T follicular helper cell (primary cell): ENCODE results near the gene RCAN2.
"Not testable (repeated sequence)": the region's sequence is repeated elsewhere in the genome, so short reads cannot be mapped to it uniquely, and the experiment has no call there.

Experiments used
- DNase-seq: peaks from one replicate; pipeline ENCODE4 v3.0.0-alpha.2; 2020; ENCODE audit warnings: low read depth

Gene RCAN2

DNA sequence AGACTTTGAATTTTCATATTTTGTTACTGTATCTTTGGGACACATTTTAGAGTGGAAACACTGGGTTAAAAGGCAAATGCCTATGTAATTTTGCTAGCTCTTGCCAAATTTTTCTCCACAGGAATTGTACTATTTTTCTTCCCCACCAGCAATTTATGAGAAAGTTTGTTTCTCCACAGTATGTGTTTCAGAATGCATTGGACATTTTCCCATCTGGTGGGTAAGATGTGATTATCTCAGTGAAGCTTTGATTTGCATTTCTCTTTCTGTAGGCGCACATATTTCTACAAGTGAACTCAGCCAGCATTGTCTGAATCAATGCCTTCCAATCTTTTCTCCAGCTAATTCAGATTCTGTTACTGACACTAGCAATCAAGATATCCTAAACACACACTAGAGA lies 157.8 kb downstream of the RCAN2 start:
- DNase-seq, result no peak

DNA sequence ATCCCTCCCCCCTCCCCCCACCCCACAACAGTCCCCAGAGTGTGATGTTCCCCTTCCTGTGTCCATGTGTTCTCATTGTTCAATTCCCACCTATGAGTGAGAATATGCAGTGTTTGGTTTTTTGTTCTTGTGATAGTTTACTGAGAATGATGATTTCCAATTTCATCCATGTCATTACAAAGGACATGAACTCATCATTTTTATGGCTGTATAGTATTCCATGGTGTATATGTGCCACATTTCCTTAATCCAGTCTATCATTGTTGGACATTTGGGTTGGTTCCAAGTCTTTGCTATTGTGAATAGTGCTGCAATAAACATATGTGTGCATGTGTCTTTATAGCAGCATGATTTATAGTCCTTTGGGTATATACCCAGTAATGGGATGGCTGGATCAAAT lies 158.8 kb downstream of the RCAN2 start:
- DNase-seq, result not testable (repeated sequence)

DNA sequence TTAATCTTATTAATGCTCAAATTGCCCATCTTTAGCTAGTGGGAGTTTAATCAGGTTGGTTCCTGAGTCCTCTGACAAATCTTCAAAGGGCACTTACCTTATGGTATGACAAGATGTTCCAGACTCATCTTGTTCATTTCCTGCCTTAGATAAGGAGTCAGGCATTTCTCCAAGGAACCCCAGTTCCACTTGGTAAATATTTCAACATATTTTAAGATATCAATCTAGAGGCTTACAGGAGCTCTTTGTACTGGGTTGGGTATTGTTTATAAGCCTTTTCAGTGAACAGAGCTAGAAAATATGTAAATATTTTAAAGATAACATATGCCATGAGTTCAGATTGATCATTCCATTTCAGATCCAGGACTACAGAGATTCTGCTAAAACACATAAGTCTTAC lies 159.8 kb downstream of the RCAN2 start:
- no peak for DNase-seq

DNA sequence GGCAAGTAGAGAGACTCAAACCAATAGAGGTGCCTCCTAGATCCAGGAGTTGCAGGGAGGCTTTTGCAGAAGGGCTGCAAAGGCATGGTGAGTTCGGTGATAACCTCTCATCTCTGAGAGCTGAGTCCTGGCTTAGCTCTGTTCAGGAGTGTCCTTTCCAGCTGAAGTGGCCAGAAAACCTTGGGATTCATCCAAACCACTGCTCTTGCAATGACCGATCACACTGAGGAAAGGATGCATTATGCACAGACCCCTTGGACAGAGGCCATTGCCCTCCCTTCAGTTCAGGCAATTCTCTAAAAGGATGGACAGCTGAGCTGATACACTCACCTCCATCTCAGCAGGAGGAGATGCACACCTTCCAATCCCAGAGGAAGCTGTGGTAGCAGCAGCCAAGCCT lies 161.7 kb downstream of the RCAN2 start:
- DNase-seq, result no peak

- no peak for DNase-seq
These were observed 163.5 kb downstream of the RCAN2 start for GRCh38 chr6:46327779-46328178.

DNA sequence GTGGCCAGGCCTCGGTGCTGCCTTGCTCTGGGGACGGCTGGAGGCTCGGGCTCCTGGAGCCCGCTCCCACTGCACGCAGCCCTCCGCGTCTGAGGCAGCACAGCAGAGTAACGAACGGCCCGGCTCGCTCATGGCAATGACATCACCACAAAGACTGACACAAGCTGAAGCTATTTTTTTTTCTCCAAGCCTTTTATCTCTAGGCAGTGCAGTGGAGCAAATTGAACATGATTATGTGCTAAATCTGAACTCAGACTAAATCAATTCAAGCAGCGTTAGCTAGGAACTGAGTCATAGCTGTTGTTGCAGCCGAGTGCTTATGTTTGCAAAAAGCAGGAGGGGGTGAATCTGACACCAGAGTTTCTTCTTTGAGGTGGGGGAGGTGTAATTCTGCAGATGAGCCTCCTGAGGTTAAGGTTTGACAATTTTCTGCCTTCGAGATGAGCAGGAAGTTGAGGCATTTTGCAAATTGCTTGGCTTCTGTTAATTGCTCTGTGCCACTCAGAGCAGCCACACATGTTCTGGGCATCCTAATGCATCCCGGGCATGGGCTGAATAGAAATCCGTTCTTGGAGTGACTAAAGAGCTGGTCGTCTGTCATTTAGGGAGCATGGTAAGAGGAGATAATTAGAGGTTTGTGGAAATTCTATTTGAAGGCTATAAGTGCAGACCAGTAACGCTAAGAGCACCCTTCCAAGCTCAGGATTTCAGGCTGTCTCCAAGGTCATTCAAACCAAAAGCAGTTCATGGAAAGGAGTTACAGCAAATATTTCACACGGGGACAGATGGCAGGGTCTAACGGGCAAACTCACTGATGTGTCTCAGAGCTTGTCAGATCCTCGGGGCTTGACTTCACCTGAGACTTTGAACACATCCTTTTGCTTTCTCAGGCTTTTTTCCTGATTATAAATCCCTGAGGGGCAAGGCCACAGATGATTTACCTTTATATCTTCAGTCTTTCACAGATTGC lies 165.4 kb downstream of the RCAN2 start:
- DNase-seq, result no peak

- no peak for DNase-seq
These were observed 166.5 kb downstream of the RCAN2 start for GRCh38 chr6:46324706-46325105.

- DNase-seq, result no peak
These were observed 167.2 kb downstream of the RCAN2 start for GRCh38 chr6:46323966-46324622.

GRCh38 chr6:46323312-46323965 lies 167.8 kb downstream of the RCAN2 start:
- no peak for DNase-seq

- DNase-seq, result no peak
These were observed 170.7 kb downstream of the RCAN2 start for GRCh38 chr6:46320505-46320904.

DNA sequence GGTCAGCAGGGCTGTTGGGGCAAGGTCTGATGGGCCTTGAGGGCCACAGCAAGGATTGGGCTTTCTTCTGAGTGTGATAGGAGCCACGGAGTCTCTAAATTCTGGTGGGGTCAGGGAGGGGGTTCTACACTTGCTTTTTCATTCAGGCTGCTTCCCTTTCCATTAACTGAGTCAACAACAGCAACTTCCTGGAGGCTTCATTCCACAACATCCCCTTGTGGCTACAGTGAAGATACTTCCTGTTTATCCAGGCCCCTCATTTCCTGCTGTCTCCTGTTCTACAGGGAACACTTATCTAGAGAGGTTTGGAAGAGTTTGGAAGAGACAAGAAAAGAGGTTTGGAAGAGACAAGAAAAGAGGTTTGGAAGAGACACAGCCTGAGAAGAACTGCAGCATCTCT lies 175.7 kb downstream of the RCAN2 start:
- no peak for DNase-seq

DNA sequence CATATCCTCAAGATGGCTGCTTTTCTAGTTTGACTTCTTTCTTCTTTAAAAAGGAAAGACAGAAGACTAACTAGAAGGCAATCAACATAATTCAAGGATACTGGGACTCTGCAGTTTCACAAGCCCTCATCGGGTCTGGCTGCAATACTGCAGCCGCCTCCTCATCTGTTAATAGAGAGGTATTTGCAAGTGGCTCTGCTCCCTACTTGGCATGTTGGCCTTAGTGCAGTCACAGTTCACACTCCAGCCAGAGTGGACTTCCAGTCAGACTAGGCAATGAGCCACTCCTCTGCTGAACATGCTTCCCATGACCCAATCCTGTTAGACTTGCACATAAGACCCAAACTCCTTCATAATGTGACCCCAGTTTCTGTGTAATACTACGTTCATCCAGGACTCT lies 178.6 kb downstream of the RCAN2 start:
- DNase-seq, result no peak

GRCh38 chr6:46310196-46310595 lies 181.1 kb downstream of the RCAN2 start:
- no peak for DNase-seq

- no peak for DNase-seq
These were observed 184.8 kb downstream of the RCAN2 start for GRCh38 chr6:46306431-46306830.

- no peak for DNase-seq
These were observed 185.4 kb downstream of the RCAN2 start for GRCh38 chr6:46305833-46306232.

GRCh38 chr6:46305236-46305635 lies 186.0 kb downstream of the RCAN2 start:
- no peak for DNase-seq

- DNase-seq, result no peak
These were observed 188.4 kb downstream of the RCAN2 start for GRCh38 chr6:46302816-46303215.

- DNase-seq, result no peak
These were observed 189.1 kb downstream of the RCAN2 start for GRCh38 chr6:46302176-46302575.

DNA sequence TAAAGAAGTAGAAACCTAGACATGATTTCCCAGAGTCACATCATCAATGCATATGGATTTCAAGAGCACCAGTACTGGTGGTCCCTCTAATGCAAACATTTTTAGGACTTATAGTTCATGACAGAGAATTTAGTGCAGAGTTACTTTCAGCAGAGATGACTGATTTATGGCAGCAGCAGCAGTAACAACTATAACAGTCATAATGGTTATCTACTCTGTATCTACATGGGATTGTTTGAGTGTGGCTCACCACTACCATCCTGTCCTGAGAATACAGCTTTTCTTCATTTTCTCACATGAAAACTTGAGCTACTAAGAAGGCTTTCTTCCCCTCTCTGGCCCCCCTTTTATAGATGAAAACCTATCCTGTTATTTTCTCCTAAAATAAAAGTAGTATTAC lies 192.0 kb downstream of the RCAN2 start:
- no peak for DNase-seq

DNA sequence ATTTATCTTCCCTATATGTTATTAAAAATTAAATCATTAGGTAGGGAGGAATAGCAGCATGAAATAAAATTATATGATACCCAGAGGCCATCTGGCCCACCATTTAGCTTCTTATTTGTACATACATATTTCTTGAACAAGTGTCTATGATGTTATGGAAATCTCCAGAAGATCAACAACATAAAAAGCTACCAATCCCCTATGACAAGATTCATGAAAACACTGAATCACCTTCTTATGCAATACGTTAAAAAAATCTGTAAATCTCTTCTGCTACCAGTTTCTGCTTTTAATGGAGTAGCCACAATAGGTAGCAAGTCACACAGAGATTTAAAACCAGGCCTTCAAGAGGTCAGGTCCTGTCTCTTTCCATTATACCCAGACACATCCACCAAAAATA lies 194.7 kb downstream of the RCAN2 start:
- DNase-seq, result no peak

GRCh38 chr6:46293641-46294316 lies 197.5 kb downstream of the RCAN2 start:
- DNase-seq, result no peak

DNA sequence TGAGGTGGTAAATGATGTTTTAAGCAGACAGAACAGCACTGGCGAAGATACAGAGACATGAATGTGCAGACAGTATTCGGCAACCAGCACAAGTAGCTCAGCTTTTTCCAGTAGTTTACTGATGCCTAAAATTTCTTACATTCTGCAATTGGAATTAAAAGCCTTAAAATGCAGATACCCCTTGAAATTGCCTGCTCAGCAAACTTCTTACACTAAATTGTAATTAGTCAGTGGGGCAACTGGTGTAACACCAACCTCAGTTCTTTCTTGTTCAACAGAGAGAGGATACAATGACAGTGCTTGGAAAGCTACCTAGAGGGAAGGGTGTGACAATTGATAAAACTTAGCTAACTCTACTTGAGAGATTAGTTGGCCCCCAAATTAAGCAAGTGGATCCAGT lies 199.4 kb downstream of the RCAN2 start:
- no peak for DNase-seq
